ENCODE measurements around the gene OR2AK2.

- TF ChIP-seq YY1 (IDR thresholded peaks at IDR 0.05; ENCODE audit: low read depth) = no peak
- TF ChIP-seq TAF1 (IDR thresholded peaks at IDR 0.05; ENCODE audit: low read depth) = no peak
- no peak for TF ChIP-seq EGR1 (IDR thresholded peaks at IDR 0.05)
- no peak for TF ChIP-seq TEAD4 (IDR thresholded peaks at IDR 0.05)
- no peak for TF ChIP-seq CEBPB (IDR thresholded peaks at IDR 0.05)
Measured at GRCh38 chr1:247935781-247936180, 29.3 kb upstream of the OR2AK2 start.

Measured in Ishikawa (cell line).